SK-N-SH (cell line): ENCODE data around the gene DOCK4. TPM values are rescaled to one million over a fixed set of nuclear protein-coding genes. Genes with fewer than 3 reads are reported as not detected.

ENCODE experiments used
- CTCF ChIA-PET: fragments of 300-600, 350-600 bp; formaldehyde crosslinking; extraction: SDS; loops from one replicate; lab custom pipeline; 2021; lab: Yijun Ruan, JAX
- POLR2A ChIA-PET: fragments of 350-600 bp; sonication (Branson Sonifier 250); formaldehyde crosslinking; extraction: SDS; loops from one replicate; lab custom pipeline; 2020; ENCODE audit warnings: antibody characterized with exemption, inconsistent platforms; lab: Yijun Ruan, JAX
- DNase-seq: peaks from one replicate; pipeline ENCODE4 v3.0.0; 2012
- H2AFZ ChIP-seq: fragments of 200-600 bp; sonication (generic); 2 replicates; pipeline ENCODE4 v1.8.1; 2016; ENCODE audit warnings: antibody characterized with exemption, mild to moderate bottlenecking, low read depth
- H3F3A ChIP-seq: fragments of 200-600 bp; sonication (generic); replicated peaks from 2 replicates; pipeline ENCODE3; 2016; ENCODE audit warnings: antibody characterized with exemption, mild to moderate bottlenecking; ENCODE audit not compliant: insufficient read depth
- H3K27ac ChIP-seq, 2 experiments: fragments of 200-500 bp in 1 of 2; fragments of 200-600 bp in 1 of 2; sonication (Bioruptor generic) in 1 of 2; sonication (generic), shearing (Covaris generic) in 1 of 2; 2 replicates each; pipeline versions ENCODE4 v1.5.1 to v1.6.1; 2014 to 2016; ENCODE audit warnings: low read depth in 2 of 2, inconsistent platforms in 1 of 2, low read length in 1 of 2, mild to moderate bottlenecking in 1 of 2, mixed read lengths in 1 of 2
- H3K27me3 ChIP-seq: fragments of 200-600 bp; sonication (generic), shearing (Covaris generic); 2 replicates; pipeline ENCODE4 v1.6.1; 2016; ENCODE audit warnings: mixed run types; ENCODE audit not compliant: insufficient read depth
- H3K36me3 ChIP-seq, 2 experiments: fragments of 200-500 bp in 1 of 2; fragments of 200-600 bp in 1 of 2; sonication (Bioruptor generic) in 1 of 2; sonication (generic) in 1 of 2; replicated peaks in 1 of 2; 2 replicates each; pipeline versions ENCODE3 to v1.5.1; 2014 to 2016; ENCODE audit warnings: low read length in 1 of 2, mild to moderate bottlenecking in 1 of 2; ENCODE audit not compliant: insufficient read depth in 2 of 2, control insufficient read depth in 1 of 2
- H3K4me1 ChIP-seq, 2 experiments: fragments of 200-500 bp in 1 of 2; fragments of 200-600 bp in 1 of 2; sonication (Bioruptor generic) in 1 of 2; sonication (generic), shearing (Covaris generic) in 1 of 2; 2 replicates each; pipeline versions ENCODE4 v1.5.1 to v1.6.1; 2014 to 2016; ENCODE audit warnings: low read depth in 1 of 2, low read length in 1 of 2, mixed run types in 1 of 2; ENCODE audit not compliant: insufficient read depth in 2 of 2, control insufficient read depth in 1 of 2
- H3K4me2 ChIP-seq: fragments of 200-600 bp; sonication (generic), shearing (Covaris generic); 2 replicates; pipeline ENCODE4 v1.6.1; 2017; ENCODE audit warnings: mixed run types
- H3K4me3 ChIP-seq, 2 experiments: fragments of 200-500 bp in 1 of 2; fragments of 200-600 bp in 1 of 2; sonication (Bioruptor generic) in 1 of 2; sonication (generic), shearing (Covaris generic) in 1 of 2; 2 replicates each; pipeline versions ENCODE4 v1.5.1 to v1.8.1; 2014 to 2016; ENCODE audit warnings: low read depth in 2 of 2, inconsistent platforms in 1 of 2, low read length in 1 of 2, mild to moderate bottlenecking in 1 of 2, mixed read lengths in 1 of 2, moderate library complexity in 1 of 2
- H3K79me2 ChIP-seq: fragments of 200-600 bp; sonication (generic); 2 replicates; pipeline ENCODE4 v1.8.1; 2017; ENCODE audit warnings: mild to moderate bottlenecking; ENCODE audit not compliant: insufficient read depth
- H3K9ac ChIP-seq: fragments of 200-600 bp; sonication (generic); 2 replicates; pipeline ENCODE4 v1.6.1; 2017; ENCODE audit warnings: mixed run types
- H3K9me2 ChIP-seq: fragments of 200-600 bp; sonication (generic); 2 replicates; pipeline ENCODE4 v1.6.1; 2017; ENCODE audit warnings: mixed run types
- H3K9me3 ChIP-seq: fragments of 200-600 bp; sonication (generic); 2 replicates; pipeline ENCODE4 v1.6.1; 2017; ENCODE audit warnings: mixed run types, mild to moderate bottlenecking, moderate library complexity
- H4K20me1 ChIP-seq: fragments of 200-600 bp; sonication (generic); 2 replicates; pipeline ENCODE4 v1.6.1; 2017; ENCODE audit warnings: mild to moderate bottlenecking, mixed run types; ENCODE audit not compliant: insufficient read depth
- CHD2 ChIP-seq: fragments of 150-350 bp; IDR thresholded peaks from 2 replicates; pipeline ENCODE4 v1.6.1; 2018; ENCODE audit warnings: low read length; ENCODE audit not compliant: partially characterized antibody
- ELF1 ChIP-seq: IDR thresholded peaks from 2 replicates; pipeline ENCODE4 v1.4.0; 2012
- EP300 ChIP-seq, 2 experiments: IDR thresholded peaks; 2 replicates each; pipeline versions ENCODE4 v1.4.0 to v1.6.1; 2012; ENCODE audit warnings: borderline replicate concordance in 1 of 2, low read depth in 1 of 2, low read length in 1 of 2
- FOSL2 ChIP-seq: IDR thresholded peaks from 2 replicates; pipeline ENCODE4 v1.4.0; 2012; ENCODE audit warnings: low read depth, mild to moderate bottlenecking, moderate library complexity, borderline replicate concordance
- FOXJ3 ChIP-seq: sonication (generic); formaldehyde crosslinking; IDR thresholded peaks from 2 replicates; pipeline ENCODE4 v1.5.1; 2020; ENCODE audit warnings: mild to moderate bottlenecking, missing genetic modification reagents
- FOXM1 ChIP-seq: IDR thresholded peaks from 2 replicates; pipeline ENCODE4 v1.4.0; 2012; ENCODE audit warnings: low read depth, mild to moderate bottlenecking
- GABPA ChIP-seq: IDR thresholded peaks from 2 replicates; pipeline ENCODE4 v1.4.0; 2012; ENCODE audit warnings: low read depth, mild to moderate bottlenecking
- IRF3 ChIP-seq: fragments of 150-350 bp; IDR thresholded peaks from 2 replicates; pipeline ENCODE4 v1.6.1; 2016; ENCODE audit warnings: mild to moderate bottlenecking, low read depth, low read length
- MXI1 ChIP-seq: IDR thresholded peaks from 2 replicates; pipeline ENCODE4 v1.6.1; 2012; ENCODE audit warnings: mild to moderate bottlenecking, low read depth, low read length, improper control_type of control experiment
- NFIC ChIP-seq: IDR thresholded peaks from 2 replicates; pipeline ENCODE4 v1.4.0; 2012; ENCODE audit warnings: borderline replicate concordance
- NRF1 ChIP-seq: IDR thresholded peaks from 2 replicates; pipeline ENCODE4 v1.6.1; 2012; ENCODE audit warnings: low read depth, mild to moderate bottlenecking, low read length
- PBX3 ChIP-seq: IDR thresholded peaks from 2 replicates; pipeline ENCODE4; 2012
- POLR2AphosphoS5 ChIP-seq: IDR thresholded peaks from 2 replicates; pipeline ENCODE4 v1.6.1; 2012; ENCODE audit warnings: low read depth, low read length
- RCOR1 ChIP-seq: fragments of 150-350 bp; IDR thresholded peaks from 2 replicates; pipeline ENCODE4 v1.6.1; 2017; ENCODE audit warnings: antibody characterized with exemption, low read length
- RXRA ChIP-seq: IDR thresholded peaks from 2 replicates; pipeline ENCODE4 v1.4.0; 2012; ENCODE audit warnings: low read depth, mild to moderate bottlenecking, borderline replicate concordance
- SIN3A ChIP-seq: IDR thresholded peaks from 2 replicates; pipeline ENCODE4 v1.6.1; 2012; ENCODE audit warnings: low read depth, mild to moderate bottlenecking, low read length, moderate library complexity, borderline replicate concordance
- TAF1 ChIP-seq: IDR thresholded peaks from 2 replicates; pipeline ENCODE4 v1.6.1; 2012; ENCODE audit warnings: low read depth, mild to moderate bottlenecking, low read length, moderate library complexity, borderline replicate concordance
- WGBS: methylation state at CpG from one replicate; pipeline ENCODE4 v1.1.6; 2017; ENCODE audit warnings: low lambda C conversion rate; 5-methylcytosine and 5-hydroxymethylcytosine counted together
- polyA plus RNA-seq, 3 experiments: library from polyadenylated mRNA; depleted of rRNA; stranded (reverse); fragments of >200 nt; gene quantifications; 2 replicates each; pipeline ENCODE4 v1.2.3, GENCODE V29; 2012
- TF ChIP-seq, protein P1 (sequence below): fragments of 200-600 bp; sonication (generic); IDR thresholded peaks from 2 replicates; pipeline ENCODE4 v1.6.1; 2017; ENCODE audit warnings: antibody characterized with exemption, mild to moderate bottlenecking, moderate library complexity
- TF ChIP-seq, protein P2 (sequence below): IDR thresholded peaks from 2 replicates; pipeline ENCODE4 v1.4.0; 2012; ENCODE audit warnings: low read depth, borderline replicate concordance
- TF ChIP-seq, protein P3 (sequence below): fragments of 150-350 bp; IDR thresholded peaks from 2 replicates; pipeline ENCODE4 v1.6.1; 2017; ENCODE audit warnings: antibody characterized with exemption, low read length, low read depth, borderline replicate concordance

DOCK4 gene
- polyA plus RNA-seq, 1 of the 3 experiments (the other 2 are of a cell fraction): 8.5 TPM

- Histone ChIP-seq H3K9me2 (no peaks in the 10 kb centered on the region), H3K4me3 (no peak overlapping the region), H3K4me2 (no peak overlapping the region), H3K4me1 (no peaks in the 10 kb centered on the region; a peak in 1 of 4 replicates), H3K9ac (no peak overlapping the region), H3K79me2 (no peaks in the 10 kb centered on the region), H3K27me3 (no peaks in the 10 kb centered on the region), H3F3A (no peaks in the 10 kb centered on the region), H2AFZ (no peak overlapping the region), H3K9me3 (peaks cover 6% of the 10 kb centered on the region; the same call in 1 of the 2 replicates), H3K36me3 (peaks cover 0 to 4% of the 10 kb centered on the region in 2 experiments), H4K20me1 (no peaks in the 10 kb centered on the region), H3K27ac (peak overlapping the region in 1 of 2 experiments; percentile 44; a peak in 1 of 4 replicates)
- 77% methylated on average over 3 of the region's 3 CpGs for WGBS
- ChIA-PET POLR2A (no interaction called here), CTCF (interaction anchor here (0.9 to 1.4 kb wide), 4 partner anchors 12 to 53 kb away, joined by 3 to 4 read pairs (median 4); no protein-coding TSS in a partner anchor)
- TF ChIP-seq FOXJ3 (no peak), PBX3 (no peak), RXRA (no peak), GABPA (no peak), POLR2AphosphoS5 (no peak), NRF1 (no peak), RCOR1 (no peak), NFIC (no peak), ELF1 (no peak), SIN3A (no peak), FOXM1 (no peak), TAF1 (no peak)
- TF ChIP-seq, protein P1, sequence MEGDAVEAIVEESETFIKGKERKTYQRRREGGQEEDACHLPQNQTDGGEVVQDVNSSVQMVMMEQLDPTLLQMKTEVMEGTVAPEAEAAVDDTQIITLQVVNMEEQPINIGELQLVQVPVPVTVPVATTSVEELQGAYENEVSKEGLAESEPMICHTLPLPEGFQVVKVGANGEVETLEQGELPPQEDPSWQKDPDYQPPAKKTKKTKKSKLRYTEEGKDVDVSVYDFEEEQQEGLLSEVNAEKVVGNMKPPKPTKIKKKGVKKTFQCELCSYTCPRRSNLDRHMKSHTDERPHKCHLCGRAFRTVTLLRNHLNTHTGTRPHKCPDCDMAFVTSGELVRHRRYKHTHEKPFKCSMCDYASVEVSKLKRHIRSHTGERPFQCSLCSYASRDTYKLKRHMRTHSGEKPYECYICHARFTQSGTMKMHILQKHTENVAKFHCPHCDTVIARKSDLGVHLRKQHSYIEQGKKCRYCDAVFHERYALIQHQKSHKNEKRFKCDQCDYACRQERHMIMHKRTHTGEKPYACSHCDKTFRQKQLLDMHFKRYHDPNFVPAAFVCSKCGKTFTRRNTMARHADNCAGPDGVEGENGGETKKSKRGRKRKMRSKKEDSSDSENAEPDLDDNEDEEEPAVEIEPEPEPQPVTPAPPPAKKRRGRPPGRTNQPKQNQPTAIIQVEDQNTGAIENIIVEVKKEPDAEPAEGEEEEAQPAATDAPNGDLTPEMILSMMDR: no peak
- TF ChIP-seq, protein P2, sequence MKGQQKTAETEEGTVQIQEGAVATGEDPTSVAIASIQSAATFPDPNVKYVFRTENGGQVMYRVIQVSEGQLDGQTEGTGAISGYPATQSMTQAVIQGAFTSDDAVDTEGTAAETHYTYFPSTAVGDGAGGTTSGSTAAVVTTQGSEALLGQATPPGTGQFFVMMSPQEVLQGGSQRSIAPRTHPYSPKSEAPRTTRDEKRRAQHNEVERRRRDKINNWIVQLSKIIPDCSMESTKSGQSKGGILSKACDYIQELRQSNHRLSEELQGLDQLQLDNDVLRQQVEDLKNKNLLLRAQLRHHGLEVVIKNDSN: no peak
- DNase-seq: no peak
Observed at GRCh38 chr7:111802194-111802772, 403.9 kb downstream of the DOCK4 start.

- TF ChIP-seq RCOR1: no peak
- TF ChIP-seq CHD2: no peak
- no peak for TF ChIP-seq ELF1
- TF ChIP-seq NRF1: no peak
- no peak for TF ChIP-seq IRF3
- TF ChIP-seq, protein P3, sequence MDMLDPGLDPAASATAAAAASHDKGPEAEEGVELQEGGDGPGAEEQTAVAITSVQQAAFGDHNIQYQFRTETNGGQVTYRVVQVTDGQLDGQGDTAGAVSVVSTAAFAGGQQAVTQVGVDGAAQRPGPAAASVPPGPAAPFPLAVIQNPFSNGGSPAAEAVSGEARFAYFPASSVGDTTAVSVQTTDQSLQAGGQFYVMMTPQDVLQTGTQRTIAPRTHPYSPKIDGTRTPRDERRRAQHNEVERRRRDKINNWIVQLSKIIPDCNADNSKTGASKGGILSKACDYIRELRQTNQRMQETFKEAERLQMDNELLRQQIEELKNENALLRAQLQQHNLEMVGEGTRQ: no peak
- no peak for TF ChIP-seq GABPA
- TF ChIP-seq MXI1: no peak
- TF ChIP-seq FOXM1: no peak
- TF ChIP-seq FOSL2: no peak
- no peak for TF ChIP-seq POLR2AphosphoS5
- TF ChIP-seq EP300 (IDR thresholded peaks at IDR 0.05; ENCODE audit: borderline replicate concordance in 1 of 2, low read depth in 1 of 2, low read length in 1 of 2): no peak
- Histone ChIP-seq H3K9me3 (peaks cover 16% of the 10 kb centered on the region; the same call in 1 of the 2 replicates), H3K27ac (no peak overlapping the region), H3K79me2 (no peaks in the 10 kb centered on the region), H4K20me1 (no peaks in the 10 kb centered on the region), H3F3A (no peaks in the 10 kb centered on the region), H3K9ac (no peak overlapping the region), H3K4me2 (no peak overlapping the region), H3K36me3 (peaks cover 0 to 2% of the 10 kb centered on the region in 2 experiments), H3K4me3 (no peak overlapping the region), H3K9me2 (no peaks in the 10 kb centered on the region), H2AFZ (no peak overlapping the region), H3K27me3 (no peaks in the 10 kb centered on the region), H3K4me1 (no peaks in the 10 kb centered on the region; a peak in 1 of 4 replicates)
- DNase-seq: no peak
- CTCF ChIA-PET: interaction anchor here (1.0 kb wide), 1 partner anchor 38 kb away, joined by 4 read pairs; no protein-coding TSS in a partner anchor
- 95% methylated on average over 4 of the region's 4 CpGs for WGBS
- POLR2A ChIA-PET: no interaction called here
Observed at GRCh38 chr7:111801277-111801676, 404.9 kb downstream of the DOCK4 start.
